Measurements from ENCODE around the gene DAPP1. TPM values are rescaled to one million over a fixed set of nuclear protein-coding genes. Genes with fewer than 3 reads are reported as not detected.

DAPP1 gene
- total RNA-seq, 1 experiment from 2014 or later = not detected

DNA sequence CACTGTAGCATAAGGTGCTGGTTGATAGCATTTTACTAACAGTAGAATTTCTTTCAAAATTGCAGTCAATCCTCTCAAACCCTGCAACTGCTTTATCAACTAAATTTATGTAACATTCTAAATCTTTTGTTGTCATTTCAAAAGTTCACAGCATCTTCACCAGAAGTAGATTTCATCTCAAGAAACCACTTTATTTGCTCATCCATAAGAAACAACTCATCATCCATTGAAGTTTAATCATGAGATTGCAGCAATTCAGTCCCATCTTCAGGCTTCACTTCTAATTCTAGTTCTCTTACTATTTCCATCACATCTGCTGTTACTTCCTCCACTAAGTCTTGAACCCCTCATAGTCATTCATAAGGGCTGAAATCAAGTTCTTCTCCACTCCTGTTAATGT, 55.9 kb downstream of the DAPP1 start:
- no peak for DNase-seq
- Mint-ChIP-seq H3K27me3 (ENCODE audit: insufficient read depth, unreplicated experiment) (no peaks in the 10 kb centered on the region), H3K4me3 (ENCODE audit: unreplicated experiment) (no peak overlapping the region), H3K27ac (ENCODE audit: unreplicated experiment) (no peak overlapping the region), H3K9me3 (ENCODE audit: unreplicated experiment) (no peaks in the 10 kb centered on the region), H3K36me3 (ENCODE audit: insufficient read depth, unreplicated experiment) (no peaks in the 10 kb centered on the region), H3K4me1 (ENCODE audit: low read depth, unreplicated experiment) (no peaks in the 10 kb centered on the region)
- Histone ChIP-seq H3K27me3 (replicated peaks; ENCODE audit: control insufficient read depth, insufficient read depth, low read length) (no peaks in the 10 kb centered on the region), H3K36me3 (ENCODE audit: control insufficient read depth, insufficient read depth, low read length) (no peaks in the 10 kb centered on the region), H3K4me3 (ENCODE audit: low read depth, low read length) (no peak overlapping the region), H3K9me3 (no peaks in the 10 kb centered on the region), H3K4me1 (no peaks in the 10 kb centered on the region)
- TF ChIP-seq CTCF (IDR thresholded peaks at IDR 0.05; ENCODE audit: insufficient read depth in 1 of 2, low read depth in 1 of 2, low read length in 1 of 2, severe bottlenecking in 1 of 2, unreplicated experiment in 1 of 2) = no peak
- intact Hi-C loops (cut with micrococcal nuclease; ENCODE audit: unreplicated experiment) = no loop called here
- CTCF ChIA-PET = no interaction called here
- no TSS peak for BruUV-seq (replicated peaks)
- POLR2A ChIA-PET = no interaction called here

GRCh38 chr4:99875071-99875470, 58.4 kb downstream of the DAPP1 start:
- Histone ChIP-seq H3K27me3 (replicated peaks; ENCODE audit: control insufficient read depth, insufficient read depth, low read length) (no peaks in the 10 kb centered on the region), H3K36me3 (ENCODE audit: control insufficient read depth, insufficient read depth, low read length) (no peaks in the 10 kb centered on the region), H3K4me1 (no peaks in the 10 kb centered on the region), H3K4me3 (ENCODE audit: low read depth, low read length) (no peak overlapping the region), H3K9me3 (no peaks in the 10 kb centered on the region)
- no peak for TF ChIP-seq CTCF (IDR thresholded peaks at IDR 0.05; ENCODE audit: insufficient read depth in 1 of 2, low read depth in 1 of 2, low read length in 1 of 2, severe bottlenecking in 1 of 2, unreplicated experiment in 1 of 2)
- no TSS peak for BruUV-seq (replicated peaks)
- ChIA-PET POLR2A (no interaction called here), CTCF (interaction anchor here (0.8 kb wide), 1 partner anchor 63 kb away, joined by 3 read pairs; no protein-coding TSS in a partner anchor)
- H3K36me3 Mint-ChIP-seq (ENCODE audit: insufficient read depth, unreplicated experiment) = no peaks in the 10 kb centered on the region
- no peaks in the 10 kb centered on the region for H3K4me1 Mint-ChIP-seq (ENCODE audit: low read depth, unreplicated experiment)
- no peaks in the 10 kb centered on the region for H3K27me3 Mint-ChIP-seq (ENCODE audit: insufficient read depth, unreplicated experiment)
- H3K27ac Mint-ChIP-seq (ENCODE audit: unreplicated experiment) = no peak overlapping the region
- H3K4me3 Mint-ChIP-seq (ENCODE audit: unreplicated experiment) = no peak overlapping the region
- no peaks in the 10 kb centered on the region for H3K9me3 Mint-ChIP-seq (ENCODE audit: unreplicated experiment)
- intact Hi-C loops (cut with micrococcal nuclease; ENCODE audit: unreplicated experiment) = no loop called here
- peak in 1 of 2 experiments; percentile 15 for DNase-seq

GRCh38 chr4:99876946-99877345, 60.3 kb downstream of the DAPP1 start:
- CTCF ChIA-PET = no interaction called here
- DNase-seq = no peak
- Mint-ChIP-seq H3K27ac (ENCODE audit: unreplicated experiment) (no peak overlapping the region), H3K27me3 (ENCODE audit: insufficient read depth, unreplicated experiment) (no peaks in the 10 kb centered on the region), H3K9me3 (ENCODE audit: unreplicated experiment) (no peaks in the 10 kb centered on the region), H3K4me1 (ENCODE audit: low read depth, unreplicated experiment) (no peaks in the 10 kb centered on the region), H3K36me3 (ENCODE audit: insufficient read depth, unreplicated experiment) (no peaks in the 10 kb centered on the region), H3K4me3 (ENCODE audit: unreplicated experiment) (no peak overlapping the region)
- Histone ChIP-seq H3K4me3 (ENCODE audit: low read depth, low read length) (no peak overlapping the region), H3K36me3 (ENCODE audit: control insufficient read depth, insufficient read depth, low read length) (no peaks in the 10 kb centered on the region), H3K4me1 (no peaks in the 10 kb centered on the region), H3K27me3 (replicated peaks; ENCODE audit: control insufficient read depth, insufficient read depth, low read length) (no peaks in the 10 kb centered on the region), H3K9me3 (no peaks in the 10 kb centered on the region)
- POLR2A ChIA-PET = no interaction called here
- intact Hi-C loops (cut with micrococcal nuclease; ENCODE audit: unreplicated experiment) = no loop called here
- TF ChIP-seq CTCF (IDR thresholded peaks at IDR 0.05; ENCODE audit: insufficient read depth in 1 of 2, low read depth in 1 of 2, low read length in 1 of 2, severe bottlenecking in 1 of 2, unreplicated experiment in 1 of 2) = no peak
- no TSS peak for BruUV-seq (replicated peaks)

All from Caco-2 (cell line).